NCI-H2196 treated with DMSO at 0.1 percent for 48 hours (cell line): ENCODE results near the gene RIMKLA.

Experiments
- DNase-seq: peaks from one replicate; lab custom pipeline; 2025; ENCODE audit not compliant: unreplicated experiment; lab: John Stamatoyannopoulos, UW

RIMKLA gene, protein sequence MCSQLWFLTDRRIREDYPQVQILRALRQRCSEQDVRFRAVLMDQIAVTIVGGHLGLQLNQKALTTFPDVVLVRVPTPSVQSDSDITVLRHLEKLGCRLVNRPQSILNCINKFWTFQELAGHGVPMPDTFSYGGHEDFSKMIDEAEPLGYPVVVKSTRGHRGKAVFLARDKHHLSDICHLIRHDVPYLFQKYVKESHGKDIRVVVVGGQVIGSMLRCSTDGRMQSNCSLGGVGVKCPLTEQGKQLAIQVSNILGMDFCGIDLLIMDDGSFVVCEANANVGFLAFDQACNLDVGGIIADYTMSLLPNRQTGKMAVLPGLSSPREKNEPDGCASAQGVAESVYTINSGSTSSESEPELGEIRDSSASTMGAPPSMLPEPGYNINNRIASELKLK

DNA sequence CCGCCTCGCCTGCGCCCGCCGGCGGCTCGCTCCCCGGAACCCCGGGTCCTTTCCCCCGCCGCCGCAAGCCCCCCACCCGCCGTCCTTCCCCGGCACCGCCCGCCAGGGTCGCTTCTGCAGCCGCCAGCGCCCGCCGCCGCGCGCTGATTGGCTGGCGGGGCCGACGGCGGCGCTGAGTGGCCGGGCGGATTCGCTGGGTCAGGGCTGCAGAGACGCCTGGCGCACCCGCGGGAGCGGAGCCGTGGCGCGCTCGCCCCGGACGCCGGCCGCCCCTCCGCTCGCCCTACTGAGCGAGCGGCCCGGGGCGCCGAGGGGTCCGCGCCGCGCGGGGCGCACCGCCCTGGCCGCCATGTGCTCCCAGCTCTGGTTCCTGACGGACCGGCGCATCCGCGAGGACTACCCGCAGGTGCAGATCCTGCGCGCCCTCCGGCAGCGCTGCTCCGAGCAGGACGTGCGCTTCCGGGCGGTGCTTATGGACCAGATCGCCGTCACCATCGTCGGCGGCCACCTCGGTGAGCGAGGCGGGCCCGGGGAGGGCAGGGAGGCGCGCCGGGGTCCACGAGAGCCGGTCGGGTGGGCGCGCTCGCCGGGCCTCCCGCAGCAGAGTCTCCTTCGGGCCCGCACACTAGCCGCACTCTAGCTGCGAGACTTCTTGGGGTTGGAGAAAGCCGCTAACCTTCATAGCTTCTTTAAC, at the start of gene RIMKLA:
Gene RIMKLA (plus strand): TSS at position 207 of the 694 bp plus-strand sequence. CDS start 143 bp downstream, at position 350.
- DNase-seq: peak; percentile 48

GRCh38 chr1:42332877-42333276, 47.7 kb upstream of the RIMKLA start:
- no peak for DNase-seq

DNA sequence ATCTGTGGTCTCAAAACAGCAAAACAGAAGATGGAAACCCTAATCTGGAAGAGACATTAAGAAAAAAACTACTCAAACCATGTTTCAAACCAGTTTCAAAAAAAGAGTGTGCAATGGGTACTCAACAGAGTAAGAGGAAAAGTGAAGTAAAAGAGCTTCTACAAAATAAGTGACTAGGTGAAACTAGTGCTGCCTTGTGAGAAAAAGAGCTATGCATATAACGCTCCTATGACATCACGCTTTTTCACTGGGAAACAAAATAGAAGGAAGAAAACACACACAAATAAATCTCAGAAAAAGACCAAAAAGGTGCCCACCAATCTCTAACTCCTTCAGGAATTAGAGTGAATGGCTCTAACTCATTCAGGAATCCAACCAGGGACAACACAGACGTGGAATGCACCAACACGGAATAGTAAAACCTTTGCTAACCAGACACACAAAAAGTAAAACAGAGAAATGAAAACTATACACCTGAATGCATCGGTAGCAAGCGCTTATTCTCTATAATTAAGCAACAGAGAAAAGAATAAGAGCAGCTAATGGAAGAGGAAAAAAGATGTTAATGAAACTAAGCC, 46.8 kb upstream of the RIMKLA start:
- no peak for DNase-seq

DNA sequence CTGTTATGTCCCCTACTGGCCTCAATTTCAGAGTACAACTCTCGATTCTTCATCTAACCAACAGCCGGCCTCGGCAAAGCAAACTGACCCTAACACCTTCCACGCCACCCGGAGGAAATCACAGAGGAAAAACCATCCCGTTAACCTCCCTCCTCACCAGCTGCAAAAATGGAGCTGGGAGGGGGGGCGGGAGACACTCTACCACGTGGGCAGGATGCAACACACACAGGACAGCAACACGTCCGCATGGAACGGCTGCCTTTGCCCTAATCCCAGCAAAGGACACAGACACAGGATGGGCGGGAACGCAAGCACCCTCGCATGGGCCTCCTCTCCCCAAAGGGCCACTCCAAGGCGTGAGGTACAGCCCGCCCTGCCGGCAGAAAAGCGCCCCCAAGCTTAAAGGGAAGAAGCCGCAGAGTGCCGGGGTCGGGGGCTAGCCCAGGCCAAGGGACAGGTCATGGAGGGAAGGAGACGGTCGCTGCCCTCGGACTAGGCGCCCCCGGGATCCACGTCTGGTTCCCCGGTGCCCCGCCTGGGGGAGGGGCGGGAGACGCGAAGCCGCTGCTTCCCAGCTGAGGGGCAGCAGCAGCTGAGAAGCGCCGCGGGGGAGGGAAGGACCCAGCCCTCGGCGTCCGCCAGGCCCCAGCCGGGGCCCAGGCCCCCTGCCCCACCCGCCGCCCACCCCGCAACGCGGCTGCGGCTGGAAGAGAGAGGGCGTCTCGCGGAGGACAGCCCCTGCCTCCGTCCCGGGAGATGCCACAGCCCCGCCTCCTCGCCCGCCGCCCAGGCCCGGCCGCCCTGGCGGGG, 46.1 kb upstream of the RIMKLA start:
- DNase-seq: peak; percentile 20

DNA sequence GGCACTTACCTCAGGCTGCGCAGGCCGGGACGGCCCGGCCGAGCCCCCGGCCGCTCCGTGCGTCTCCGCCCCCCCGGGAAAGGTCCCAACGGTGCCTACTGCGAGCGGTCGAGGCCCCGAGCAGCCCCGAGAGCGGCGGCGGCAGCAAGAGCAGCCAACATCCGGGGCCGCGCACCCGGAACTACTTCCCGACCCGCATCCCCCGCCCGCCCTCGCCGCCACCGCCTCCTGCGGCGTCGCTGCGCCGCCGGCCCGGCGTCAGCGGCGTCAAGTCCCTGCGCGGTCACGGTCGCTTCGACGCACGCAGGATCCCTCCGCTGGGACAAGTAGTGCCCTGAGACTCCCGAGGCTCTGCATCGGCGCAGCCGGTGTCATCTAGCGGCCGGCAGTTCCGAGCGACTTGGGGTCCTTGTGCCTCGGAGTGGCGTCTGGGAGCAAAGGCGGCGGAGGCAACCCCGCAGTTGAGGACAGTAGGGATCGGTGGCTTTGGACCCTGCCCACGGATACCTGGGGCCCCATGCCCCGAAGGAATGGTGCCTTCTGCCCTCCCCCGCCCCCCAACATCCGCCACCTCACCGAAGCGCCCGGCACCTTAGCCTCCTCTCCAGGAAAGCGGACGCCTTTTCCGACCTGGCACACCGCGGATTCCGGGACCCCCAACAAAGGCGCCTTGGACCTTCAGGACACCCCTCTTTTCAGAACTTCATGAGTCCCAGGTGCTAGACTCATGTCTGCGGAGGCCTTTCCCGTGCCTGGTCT, 45.4 kb upstream of the RIMKLA start, which contains the start of gene FOXJ3:
Gene FOXJ3 (minus strand): TSS at position 186 of the 759 bp plus-strand sequence. CDS start 24,142 bp downstream, outside the sequence.
- peak; percentile 85 for DNase-seq

GRCh38 chr1:42335809-42336518, 44.6 kb upstream of the RIMKLA start:
- peak; percentile 59 for DNase-seq

- DNase-seq: no peak
These were observed 43.6 kb upstream of the RIMKLA start for GRCh38 chr1:42336978-42337377.

DNA sequence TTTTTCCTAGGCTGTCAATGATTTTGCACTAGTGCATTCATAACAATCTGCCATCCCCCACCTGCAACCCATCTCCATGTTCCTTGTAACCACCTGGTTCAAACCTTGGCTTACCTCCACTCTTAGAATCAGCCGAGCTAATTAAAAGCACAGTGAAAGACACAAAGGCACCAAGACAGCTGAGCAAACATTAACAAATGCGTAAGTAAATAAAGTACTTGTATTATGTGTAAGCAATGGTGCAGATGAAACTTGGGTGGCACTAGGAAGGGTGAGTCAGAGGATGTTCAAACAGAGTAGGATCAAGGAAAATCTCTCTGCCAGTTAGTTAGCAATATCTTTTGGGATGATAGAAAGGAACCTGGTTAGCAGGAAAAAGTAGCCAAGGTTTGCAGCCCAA, 40.5 kb upstream of the RIMKLA start:
- peak; percentile 99 for DNase-seq

GRCh38 chr1:42340901-42341300, 39.7 kb upstream of the RIMKLA start:
- peak; percentile 72 for DNase-seq

DNA sequence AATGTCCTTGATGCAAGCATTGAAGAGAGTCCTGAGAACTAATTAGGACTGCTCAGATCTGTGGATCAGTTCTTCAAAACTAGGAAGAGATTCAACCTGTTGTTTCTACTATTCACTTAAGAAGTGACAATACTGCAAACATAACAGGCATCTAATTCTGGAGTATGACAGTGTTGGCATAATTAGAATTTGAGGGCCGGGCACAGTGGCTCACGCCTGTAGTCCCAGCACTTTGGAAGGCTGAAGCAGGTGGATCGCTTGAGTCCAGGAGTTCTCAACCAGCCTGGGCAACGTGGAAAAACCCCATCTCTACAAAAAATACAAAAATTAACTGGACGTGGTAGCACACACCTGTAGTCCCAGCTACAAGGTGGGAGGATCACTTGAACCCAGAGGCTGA, 37.5 kb upstream of the RIMKLA start:
- no peak for DNase-seq

DNA sequence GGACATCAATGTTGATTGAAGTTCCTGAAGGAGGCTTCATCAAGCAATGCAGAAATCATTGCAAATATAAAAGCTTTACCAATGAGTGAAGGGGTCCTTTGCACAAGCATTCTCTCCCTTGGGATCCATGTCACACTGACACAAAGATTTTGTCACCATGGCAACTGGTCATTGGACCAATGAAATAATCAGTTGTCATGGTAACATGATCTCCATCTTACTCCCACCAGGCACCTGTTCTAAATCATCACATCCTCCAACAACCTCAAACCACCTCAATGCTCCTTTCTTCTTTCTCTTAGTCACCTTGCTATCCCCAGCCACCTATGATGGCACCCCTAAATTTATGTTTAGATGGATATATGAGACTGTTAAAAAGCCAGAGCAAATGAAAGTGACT, 32.1 kb upstream of the RIMKLA start:
- no peak for DNase-seq

DNA sequence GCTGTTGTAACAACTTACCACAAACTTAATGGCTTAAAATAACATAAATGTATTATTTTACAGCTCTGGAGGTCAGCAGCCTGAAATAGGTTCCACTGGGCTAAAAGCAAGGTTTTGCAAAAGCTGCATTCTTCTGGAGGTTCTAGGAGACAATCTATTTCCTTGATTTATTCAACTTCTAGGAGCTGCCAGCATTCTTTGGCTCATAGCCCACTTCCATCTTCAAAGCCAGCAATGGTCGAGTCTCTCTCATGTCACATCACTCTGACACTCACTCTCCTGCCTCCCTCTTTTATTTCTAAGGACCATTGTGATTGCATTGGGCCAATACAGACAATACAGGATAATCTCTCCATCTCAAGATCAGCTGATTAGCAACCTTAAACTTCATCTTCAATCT, 30.5 kb upstream of the RIMKLA start:
- no peak for DNase-seq

GRCh38 chr1:42358791-42359190, 21.8 kb upstream of the RIMKLA start:
- no peak for DNase-seq

DNA sequence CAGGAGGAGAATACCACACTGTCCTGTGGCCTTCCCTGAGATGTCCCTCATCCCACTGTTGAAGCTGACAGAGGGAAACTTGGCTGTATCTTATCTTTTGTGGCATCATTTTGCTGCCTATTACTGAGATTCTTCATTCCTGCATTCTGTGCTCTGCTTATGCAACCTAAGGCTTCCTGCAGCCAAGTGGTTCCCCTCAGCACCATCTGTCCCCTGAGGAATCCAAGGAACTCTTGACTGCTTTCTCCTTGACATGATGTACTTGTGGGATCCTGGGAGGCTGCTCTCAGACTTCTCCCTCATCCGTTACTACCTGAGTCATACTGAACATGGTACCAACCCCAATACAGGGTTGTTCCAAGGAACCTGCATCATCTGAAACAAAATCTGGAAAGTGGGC, 21.1 kb upstream of the RIMKLA start:
- no peak for DNase-seq

- no peak for DNase-seq
These were observed 16.5 kb upstream of the RIMKLA start for GRCh38 chr1:42364089-42364488.

DNA sequence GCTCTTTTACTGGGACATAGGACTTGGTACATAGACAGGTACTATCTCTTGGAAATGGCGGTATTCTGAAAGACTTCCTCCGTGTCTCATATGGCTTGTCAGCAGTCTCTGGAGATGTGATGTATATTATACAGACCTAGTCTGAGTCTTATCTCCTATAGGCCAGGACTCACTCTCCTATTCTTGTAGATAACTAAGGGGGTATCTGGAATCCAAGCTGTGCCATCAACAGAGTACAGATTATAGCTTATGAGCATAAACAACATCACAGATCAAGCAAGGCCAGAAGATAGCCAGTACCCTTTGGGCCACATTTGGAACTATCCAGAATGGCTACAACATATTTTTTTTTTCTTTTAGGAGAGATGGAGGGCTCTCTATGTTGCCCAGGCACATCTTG, 16.1 kb upstream of the RIMKLA start:
- no peak for DNase-seq

- no peak for DNase-seq
These were observed 15.5 kb upstream of the RIMKLA start for GRCh38 chr1:42365118-42365517.

DNA sequence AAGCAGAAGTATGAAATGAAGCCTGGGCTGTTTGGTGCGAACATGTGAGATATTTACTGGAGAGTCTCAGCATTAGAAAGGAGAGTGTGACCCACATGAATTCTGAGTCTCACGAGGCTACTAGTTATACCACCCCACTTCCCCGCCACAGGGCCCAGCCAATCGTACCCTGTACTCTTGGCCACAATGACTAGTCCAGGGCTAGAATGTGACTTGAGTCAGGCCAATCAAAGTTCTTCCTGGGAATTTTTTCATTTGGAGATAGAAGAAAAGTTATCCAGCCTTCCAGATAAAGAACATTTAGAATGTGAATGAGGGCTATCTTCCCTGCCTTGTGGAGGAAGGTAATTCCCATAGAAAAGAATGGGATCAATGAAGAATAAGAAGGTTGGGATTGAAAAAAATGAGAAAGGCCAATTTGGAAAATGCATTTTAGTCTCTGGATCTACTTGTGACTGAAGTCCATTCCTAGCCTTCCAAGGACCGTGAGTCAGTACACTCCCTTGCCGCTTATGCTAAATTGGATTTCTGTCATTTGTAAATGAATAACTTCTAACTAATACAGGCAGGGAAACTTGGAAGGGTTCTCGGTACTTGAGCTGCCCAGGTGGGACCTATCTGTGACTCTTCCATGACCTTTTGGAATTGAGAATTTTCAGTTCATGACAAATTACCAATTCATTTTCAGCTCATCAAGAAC, 12.3 kb upstream of the RIMKLA start:
- DNase-seq: no peak

- DNase-seq: no peak
These were observed 11.1 kb upstream of the RIMKLA start for GRCh38 chr1:42369471-42369870.
